ENCODE measurements around the gene MLKL.

GRCh38 chr16:74699666-74700065 lies 996 bp downstream of the MLKL start:
- TF ChIP-seq GATA2 (IDR thresholded peaks at IDR 0.05; ENCODE audit: low read depth, low read length) = no peak
- no peak for TF ChIP-seq GATA3 (IDR thresholded peaks at IDR 0.05; ENCODE audit: low read depth, low read length)
